HG03575 (cell line): ENCODE measurements around the gene BCAT1.

Experiments used
- ATAC-seq: cut with Tn5 transposase; IDR thresholded peaks from one replicate; pipeline ENCODE4 v1.9.1; 2021; ENCODE audit not compliant: unreplicated experiment, insufficient number of reproducible peaks, low FRiP score; ENCODE audit errors: extremely low read depth

BCAT1 gene

DNA sequence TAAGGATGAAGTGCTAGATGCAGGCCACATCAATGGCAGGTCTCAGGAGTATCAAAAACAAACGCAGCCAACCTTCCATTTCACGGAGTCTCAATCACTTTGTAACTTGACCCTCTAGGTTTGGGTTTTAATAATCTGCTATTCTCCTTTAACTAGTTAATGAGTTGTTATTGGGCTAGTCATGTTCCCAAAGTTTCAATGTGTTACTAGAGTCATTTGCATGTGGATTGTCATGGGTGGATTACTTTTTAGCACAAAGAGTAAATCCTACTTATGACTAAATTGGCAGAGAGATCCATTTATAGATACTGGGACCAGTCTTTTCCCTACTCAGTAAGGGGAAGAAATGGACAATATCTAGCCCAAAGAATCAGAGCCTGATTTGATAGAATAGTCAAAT is 151.0 kb downstream of the BCAT1 start:
- no peak for ATAC-seq

- ATAC-seq, result no peak
These were observed 152.0 kb downstream of the BCAT1 start for GRCh38 chr12:24796876-24797275.

GRCh38 chr12:24795699-24796347 is 153.1 kb downstream of the BCAT1 start:
- ATAC-seq, result no peak

DNA sequence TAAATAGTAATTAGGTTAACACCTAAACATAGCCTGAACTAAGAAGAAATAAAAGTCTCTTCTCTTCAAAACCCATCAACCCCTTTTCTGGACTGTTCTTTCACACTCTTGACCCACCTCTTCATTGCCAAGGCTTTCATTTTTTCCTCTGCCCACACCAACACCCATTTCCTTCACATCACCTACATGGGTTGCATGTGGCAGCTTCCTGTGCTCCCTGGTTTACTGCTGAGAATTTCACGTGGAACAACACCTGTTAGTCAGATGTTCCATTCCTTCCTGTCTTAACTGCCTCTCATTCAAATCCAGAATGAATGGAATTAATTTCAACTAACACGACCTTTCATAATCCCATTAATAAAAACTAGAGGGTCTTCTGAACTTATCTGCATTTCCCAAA is 157.3 kb downstream of the BCAT1 start:
- ATAC-seq, result no peak

DNA sequence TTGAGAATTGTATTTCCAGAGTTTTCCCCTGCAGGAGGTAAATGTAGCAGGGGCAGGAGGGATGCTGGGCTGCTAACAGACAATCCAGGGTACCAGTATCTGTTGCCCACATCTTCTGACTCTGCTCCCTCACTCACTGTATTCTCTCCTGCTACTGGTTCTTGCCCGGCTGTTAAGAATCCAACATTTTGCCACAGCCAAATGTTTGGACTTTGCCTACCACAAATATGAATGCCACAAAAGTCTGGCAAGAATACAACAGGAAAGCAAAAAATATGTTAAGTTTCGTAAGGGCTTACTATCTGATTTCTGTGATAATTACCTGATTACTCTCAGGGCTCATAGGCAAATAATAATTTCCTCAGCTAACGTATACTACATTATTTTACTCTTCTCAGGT is 160.0 kb downstream of the BCAT1 start:
- no peak for ATAC-seq

DNA sequence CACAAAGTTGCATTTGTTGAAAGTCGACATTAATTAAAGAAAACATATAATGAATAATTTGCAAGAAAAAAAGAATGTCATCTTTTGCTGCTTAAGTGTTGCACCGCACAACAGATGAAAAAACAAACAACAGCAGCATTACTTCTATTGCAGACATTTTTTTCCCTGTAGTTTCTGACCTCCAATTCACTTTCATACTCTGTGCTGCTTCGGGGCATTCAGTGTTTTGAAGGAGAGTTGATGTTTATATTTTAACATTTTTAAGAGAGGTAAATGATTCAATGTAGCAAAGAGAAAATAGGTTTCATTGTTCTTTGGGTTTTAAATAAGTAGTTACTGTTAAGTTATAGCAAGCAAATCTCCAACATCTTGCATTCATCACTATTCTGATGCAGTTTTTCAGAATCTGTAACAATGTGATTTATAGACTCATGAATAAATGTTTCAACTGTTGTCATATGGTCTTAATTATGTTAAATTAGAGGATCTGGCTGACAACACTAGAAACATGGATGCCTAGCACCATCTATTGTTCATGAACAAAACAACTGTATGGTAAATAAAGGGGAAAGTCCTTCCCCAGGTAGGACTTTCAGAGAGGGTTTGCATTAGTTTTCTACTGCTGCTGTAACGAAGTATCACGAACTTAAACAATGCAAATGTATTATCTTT is 168.1 kb downstream of the BCAT1 start:
- no peak for ATAC-seq

DNA sequence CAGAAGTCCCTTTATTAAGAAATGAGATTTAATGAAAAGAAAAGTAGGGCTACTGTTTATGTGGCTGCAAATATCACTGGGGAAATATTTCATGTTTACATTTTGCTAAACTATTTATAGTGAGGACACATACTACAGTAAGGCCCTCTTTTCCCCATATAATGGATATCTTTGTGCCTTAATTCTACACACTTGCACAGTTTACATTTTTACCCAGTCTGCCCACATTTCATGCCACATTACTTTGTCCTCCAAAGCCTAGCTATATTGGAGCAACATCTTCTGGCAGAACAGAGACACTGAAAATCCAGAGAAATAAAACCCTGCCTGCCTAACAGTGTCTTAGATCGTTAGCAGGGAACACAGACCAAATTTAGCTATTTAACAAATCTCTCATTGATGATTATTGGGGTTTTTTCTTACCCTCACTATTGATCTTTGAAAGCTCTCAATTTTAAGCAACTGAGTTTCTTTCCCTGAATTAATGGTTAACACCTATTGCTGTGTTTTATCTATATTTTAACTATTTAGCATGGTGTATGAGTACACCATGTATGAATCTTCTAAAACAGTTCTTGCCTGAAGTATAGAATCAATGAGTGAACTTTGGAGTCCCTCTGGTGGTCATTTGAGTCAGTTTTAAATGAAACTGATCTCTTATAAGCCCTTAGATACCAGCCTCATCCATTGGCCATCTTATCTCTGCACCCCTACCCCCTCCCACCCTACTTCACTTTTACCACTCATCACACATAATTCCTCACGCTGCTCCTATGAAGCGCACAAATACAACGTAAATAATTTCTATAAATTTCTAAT is 170.2 kb downstream of the BCAT1 start:
- no peak for ATAC-seq

GRCh38 chr12:24777359-24777758 is 171.5 kb downstream of the BCAT1 start:
- ATAC-seq, result no peak

- no peak for ATAC-seq
These were observed 172.0 kb downstream of the BCAT1 start for GRCh38 chr12:24776861-24777260.

GRCh38 chr12:24775073-24775472 is 173.8 kb downstream of the BCAT1 start:
- no peak for ATAC-seq

DNA sequence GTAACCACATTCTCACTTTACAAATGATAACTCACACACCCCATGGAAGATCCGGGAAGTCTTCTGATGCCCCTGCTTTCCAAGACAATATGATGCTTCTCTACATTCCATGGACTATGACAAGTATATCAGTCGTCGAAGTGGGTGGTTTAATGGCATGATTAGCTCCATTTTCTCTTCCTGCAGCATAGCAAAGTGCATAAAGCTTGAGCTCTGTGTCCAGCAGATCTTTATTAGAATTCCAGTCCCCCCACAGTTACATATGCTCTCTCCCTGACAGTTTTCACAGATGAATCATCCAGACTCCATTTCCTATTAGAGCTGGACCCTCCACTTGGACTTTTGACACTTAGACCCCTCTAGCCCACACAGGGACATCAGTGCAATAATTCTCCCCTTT is 174.9 kb downstream of the BCAT1 start:
- no peak for ATAC-seq

- ATAC-seq, result no peak
These were observed 176.1 kb downstream of the BCAT1 start for GRCh38 chr12:24772813-24773212.

GRCh38 chr12:24770821-24771220 is 178.1 kb downstream of the BCAT1 start:
- ATAC-seq, result no peak

- no peak for ATAC-seq
These were observed 178.6 kb downstream of the BCAT1 start for GRCh38 chr12:24770334-24770733.

DNA sequence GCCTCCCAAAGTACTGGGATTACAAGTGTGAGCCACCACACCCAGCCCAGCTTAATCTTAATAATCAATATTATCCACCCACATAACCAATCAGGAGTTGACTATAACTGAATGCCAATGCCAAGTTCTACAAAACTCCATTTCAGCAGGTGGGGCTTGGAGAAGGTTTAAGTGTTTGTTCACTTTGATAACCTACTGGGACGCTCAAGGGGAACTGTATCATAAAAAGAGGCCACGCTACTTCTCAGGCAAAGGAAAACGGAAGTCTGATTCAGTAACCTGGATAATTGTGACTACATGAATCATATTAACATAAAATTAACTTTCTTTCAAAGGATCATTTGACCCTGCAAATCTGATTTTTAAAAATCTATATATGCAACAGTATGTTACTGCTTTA is 179.2 kb downstream of the BCAT1 start:
- no peak for ATAC-seq

DNA sequence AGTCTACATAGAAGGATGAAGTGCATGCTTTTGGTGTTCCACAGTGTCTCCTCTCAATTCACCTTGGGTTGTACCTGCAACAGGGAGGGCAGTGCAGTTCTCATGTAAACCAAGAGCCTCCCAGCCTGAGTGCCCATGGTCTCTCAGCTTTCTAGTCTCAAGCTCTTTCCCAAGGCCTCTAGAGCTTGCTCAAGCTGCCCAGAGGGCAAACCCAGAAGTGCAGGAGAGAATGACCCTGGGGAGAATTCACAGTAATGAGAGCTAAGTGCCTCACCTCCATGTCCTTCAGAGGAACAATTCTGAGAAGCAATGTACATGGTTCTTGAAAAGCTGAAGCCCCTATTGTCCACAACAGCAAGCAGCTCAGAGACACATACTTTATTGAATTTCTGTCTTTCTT is 180.5 kb downstream of the BCAT1 start:
- no peak for ATAC-seq

GRCh38 chr12:24767016-24767415 is 181.9 kb downstream of the BCAT1 start:
- ATAC-seq, result no peak

DNA sequence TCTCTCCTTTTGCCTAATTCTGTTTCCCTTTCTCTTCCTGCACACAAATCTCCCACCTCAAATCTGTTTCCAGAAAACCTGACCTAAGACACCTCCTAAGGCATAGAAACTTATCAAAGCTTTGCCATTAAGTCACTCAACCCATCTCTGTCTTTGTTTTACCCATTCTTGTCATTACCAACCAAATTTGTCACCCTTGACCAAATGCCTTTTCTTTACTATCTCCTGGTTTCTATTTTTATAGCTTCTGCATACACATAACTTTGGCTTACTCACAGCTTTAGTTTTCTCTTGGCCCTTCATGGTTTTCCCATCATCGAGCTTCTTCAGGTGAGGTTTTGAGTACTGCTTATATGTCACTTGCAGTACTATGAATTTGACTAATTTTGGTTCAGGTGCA is 184.2 kb downstream of the BCAT1 start:
- ATAC-seq, result no peak

- no peak for ATAC-seq
These were observed 188.1 kb downstream of the BCAT1 start for GRCh38 chr12:24760606-24761378.
